ENCODE data around the gene SLC39A11. TPM values are rescaled to one million over a fixed set of nuclear protein-coding genes. Genes with fewer than 3 reads are reported as not detected.

Gene SLC39A11
- polyA plus RNA-seq, 1 of the 3 experiments (the other 2 are of a cell fraction) = 23.5 TPM

DNA sequence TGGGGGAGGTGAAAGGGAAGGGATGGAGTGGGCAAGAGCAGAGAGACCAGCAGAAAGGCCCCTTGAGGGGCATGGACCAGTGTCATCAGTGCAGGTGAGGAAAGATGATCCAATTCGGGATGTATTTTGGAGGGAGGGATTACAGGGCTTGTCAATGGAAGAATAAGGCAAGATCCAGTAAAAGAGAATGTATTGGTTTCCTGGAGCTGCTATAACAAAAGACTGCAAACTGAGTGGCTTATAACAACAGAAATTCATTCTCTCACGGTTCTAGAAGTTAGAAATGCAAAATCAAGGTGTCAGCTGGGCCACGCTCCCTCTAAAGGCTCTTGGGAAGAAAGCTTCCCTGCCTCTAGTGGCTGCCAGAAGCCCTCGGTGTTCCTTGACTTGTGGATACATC lies 41.7 kb downstream of the SLC39A11 start:
- Histone ChIP-seq H2AFZ (ENCODE audit: low read depth) (no peak overlapping the region), H3K9me3 (no peaks in the 10 kb centered on the region), H3K79me2 (ENCODE audit: insufficient read depth) (no peaks in the 10 kb centered on the region), H3K27ac (ENCODE audit: low read depth in 2 of 2, low read length in 1 of 2) (no peak overlapping the region), H3K4me2 (no peak overlapping the region), H3K9me2 (no peaks in the 10 kb centered on the region), H3K27me3 (ENCODE audit: insufficient read depth) (no peaks in the 10 kb centered on the region), H4K20me1 (ENCODE audit: insufficient read depth) (no peaks in the 10 kb centered on the region), H3K9ac (no peak overlapping the region), H3K36me3 (replicated peaks in 1 of 2; ENCODE audit: control insufficient read depth in 1 of 2, insufficient read depth in 2 of 2, low read length in 1 of 2) (no peaks in the 10 kb centered on the region), H3F3A (replicated peaks; ENCODE audit: insufficient read depth) (no peaks in the 10 kb centered on the region), H3K4me3 (ENCODE audit: low read depth in 2 of 2, low read length in 1 of 2) (no peak overlapping the region), H3K4me1 (ENCODE audit: control insufficient read depth in 1 of 2, insufficient read depth in 2 of 2, low read depth in 1 of 2, low read length in 1 of 2) (peaks cover 0 to 18% of the 10 kb centered on the region in 2 experiments; a peak in 2 of 4 replicates)
- ChIA-PET CTCF (interaction anchor here (1.0 kb wide), 1 partner anchor 139 kb away, joined by 3 read pairs; no protein-coding TSS in a partner anchor), POLR2A (no interaction called here)
- WGBS (ENCODE audit: low lambda C conversion rate) = 93% methylated on average over 4 of the region's 4 CpGs
- no peak for DNase-seq
- TF ChIP-seq NRF1 (IDR thresholded peaks at IDR 0.05; ENCODE audit: low read depth, low read length) = no peak
- TF ChIP-seq, protein P1, sequence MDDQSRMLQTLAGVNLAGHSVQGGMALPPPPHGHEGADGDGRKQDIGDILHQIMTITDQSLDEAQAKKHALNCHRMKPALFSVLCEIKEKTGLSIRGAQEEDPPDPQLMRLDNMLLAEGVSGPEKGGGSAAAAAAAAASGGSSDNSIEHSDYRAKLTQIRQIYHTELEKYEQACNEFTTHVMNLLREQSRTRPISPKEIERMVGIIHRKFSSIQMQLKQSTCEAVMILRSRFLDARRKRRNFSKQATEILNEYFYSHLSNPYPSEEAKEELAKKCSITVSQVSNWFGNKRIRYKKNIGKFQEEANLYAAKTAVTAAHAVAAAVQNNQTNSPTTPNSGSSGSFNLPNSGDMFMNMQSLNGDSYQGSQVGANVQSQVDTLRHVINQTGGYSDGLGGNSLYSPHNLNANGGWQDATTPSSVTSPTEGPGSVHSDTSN (IDR thresholded peaks at IDR 0.05) = no peak
- no peak for TF ChIP-seq SIN3A (IDR thresholded peaks at IDR 0.05; ENCODE audit: borderline replicate concordance, low read depth, low read length)
- TF ChIP-seq, protein P2, sequence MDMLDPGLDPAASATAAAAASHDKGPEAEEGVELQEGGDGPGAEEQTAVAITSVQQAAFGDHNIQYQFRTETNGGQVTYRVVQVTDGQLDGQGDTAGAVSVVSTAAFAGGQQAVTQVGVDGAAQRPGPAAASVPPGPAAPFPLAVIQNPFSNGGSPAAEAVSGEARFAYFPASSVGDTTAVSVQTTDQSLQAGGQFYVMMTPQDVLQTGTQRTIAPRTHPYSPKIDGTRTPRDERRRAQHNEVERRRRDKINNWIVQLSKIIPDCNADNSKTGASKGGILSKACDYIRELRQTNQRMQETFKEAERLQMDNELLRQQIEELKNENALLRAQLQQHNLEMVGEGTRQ (IDR thresholded peaks at IDR 0.05; ENCODE audit: borderline replicate concordance, low read depth, low read length) = no peak
- no peak for TF ChIP-seq NFIC (IDR thresholded peaks at IDR 0.05; ENCODE audit: borderline replicate concordance)
- TF ChIP-seq GATA2 (CRISPR knock-in tag; IDR thresholded peaks at IDR 0.05) = no peak
- TF ChIP-seq SMC3 (IDR thresholded peaks at IDR 0.05; ENCODE audit: low read depth, low read length) = no peak
- no peak for TF ChIP-seq EP300 (IDR thresholded peaks at IDR 0.05; ENCODE audit: borderline replicate concordance in 1 of 2, low read depth in 1 of 2, low read length in 1 of 2)
- no peak for TF ChIP-seq JUND (IDR thresholded peaks at IDR 0.05)
- TF ChIP-seq FOSL2 (IDR thresholded peaks at IDR 0.05; ENCODE audit: borderline replicate concordance, low read depth) = no peak
- no peak for TF ChIP-seq RAD21 (IDR thresholded peaks at IDR 0.05; ENCODE audit: low read length)
- TF ChIP-seq, protein P3, sequence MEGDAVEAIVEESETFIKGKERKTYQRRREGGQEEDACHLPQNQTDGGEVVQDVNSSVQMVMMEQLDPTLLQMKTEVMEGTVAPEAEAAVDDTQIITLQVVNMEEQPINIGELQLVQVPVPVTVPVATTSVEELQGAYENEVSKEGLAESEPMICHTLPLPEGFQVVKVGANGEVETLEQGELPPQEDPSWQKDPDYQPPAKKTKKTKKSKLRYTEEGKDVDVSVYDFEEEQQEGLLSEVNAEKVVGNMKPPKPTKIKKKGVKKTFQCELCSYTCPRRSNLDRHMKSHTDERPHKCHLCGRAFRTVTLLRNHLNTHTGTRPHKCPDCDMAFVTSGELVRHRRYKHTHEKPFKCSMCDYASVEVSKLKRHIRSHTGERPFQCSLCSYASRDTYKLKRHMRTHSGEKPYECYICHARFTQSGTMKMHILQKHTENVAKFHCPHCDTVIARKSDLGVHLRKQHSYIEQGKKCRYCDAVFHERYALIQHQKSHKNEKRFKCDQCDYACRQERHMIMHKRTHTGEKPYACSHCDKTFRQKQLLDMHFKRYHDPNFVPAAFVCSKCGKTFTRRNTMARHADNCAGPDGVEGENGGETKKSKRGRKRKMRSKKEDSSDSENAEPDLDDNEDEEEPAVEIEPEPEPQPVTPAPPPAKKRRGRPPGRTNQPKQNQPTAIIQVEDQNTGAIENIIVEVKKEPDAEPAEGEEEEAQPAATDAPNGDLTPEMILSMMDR (IDR thresholded peaks at IDR 0.05) = no peak
- TF ChIP-seq CHD2 (IDR thresholded peaks at IDR 0.05; ENCODE audit: low read length, partially characterized antibody) = no peak
- TF ChIP-seq RFX5 (IDR thresholded peaks at IDR 0.05; ENCODE audit: low read length) = no peak
- TF ChIP-seq YY1 (IDR thresholded peaks at IDR 0.05; ENCODE audit: low read depth) = no peak

DNA sequence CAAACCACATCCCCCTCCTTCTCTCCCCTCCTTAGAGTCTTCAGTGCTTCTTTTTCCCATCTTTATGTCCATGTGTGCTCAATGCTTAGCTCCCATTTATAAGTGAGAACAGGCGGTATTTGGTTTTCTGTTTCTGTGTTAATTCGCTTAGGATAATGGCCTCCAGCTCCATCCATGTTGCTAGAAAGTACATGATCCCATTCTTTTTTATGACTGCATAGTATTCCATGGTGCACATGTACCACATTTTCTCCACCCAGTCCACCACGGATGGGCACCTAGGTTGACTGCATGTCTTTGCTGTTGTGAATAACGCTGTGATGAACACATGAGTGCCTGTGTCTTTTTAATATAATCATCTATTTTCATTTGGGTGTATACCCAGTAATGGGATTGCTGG lies 44.3 kb downstream of the SLC39A11 start:
- Histone ChIP-seq H3K27ac (ENCODE audit: low read depth in 2 of 2, low read length in 1 of 2) (no peak overlapping the region), H3F3A (replicated peaks; ENCODE audit: insufficient read depth) (peaks cover 22% of the 10 kb centered on the region), H3K27me3 (ENCODE audit: insufficient read depth) (no peaks in the 10 kb centered on the region), H3K9ac (no peak overlapping the region), H2AFZ (ENCODE audit: low read depth) (no peak overlapping the region), H3K4me1 (ENCODE audit: control insufficient read depth in 1 of 2, insufficient read depth in 2 of 2, low read depth in 1 of 2, low read length in 1 of 2) (peaks cover 5 to 22% of the 10 kb centered on the region in 2 experiments; a peak in 3 of 4 replicates), H3K4me2 (no peak overlapping the region), H3K9me2 (no peaks in the 10 kb centered on the region), H4K20me1 (ENCODE audit: insufficient read depth) (peaks cover 4% of the 10 kb centered on the region; the same call in 1 of the 2 replicates), H3K9me3 (no peaks in the 10 kb centered on the region), H3K36me3 (replicated peaks in 1 of 2; ENCODE audit: control insufficient read depth in 1 of 2, insufficient read depth in 2 of 2, low read length in 1 of 2) (no peaks in the 10 kb centered on the region), H3K79me2 (ENCODE audit: insufficient read depth) (no peaks in the 10 kb centered on the region), H3K4me3 (ENCODE audit: low read depth in 2 of 2, low read length in 1 of 2) (no peak overlapping the region)
- CTCF ChIA-PET = interaction anchor here (0.8 to 2.2 kb wide), 2 partner anchors 8 to 141 kb away, joined by 3 to 9 read pairs; no protein-coding TSS in a partner anchor
- POLR2A ChIA-PET = no interaction called here
- TF ChIP-seq, protein P1 (IDR thresholded peaks at IDR 0.05) = no peak
- TF ChIP-seq NFIC (IDR thresholded peaks at IDR 0.05; ENCODE audit: borderline replicate concordance) (no peak), GATA2 (CRISPR knock-in tag; IDR thresholded peaks at IDR 0.05) (no peak)
- TF ChIP-seq, protein P3 (IDR thresholded peaks at IDR 0.05) = no peak
- DNase-seq = no peak
- WGBS (ENCODE audit: low lambda C conversion rate) = 89% methylated on average over 4 of the region's 4 CpGs
